Left lung (tissue), 10 donors: Measurements from ENCODE around the gene MUC20. TPM values are rescaled to one million over a fixed set of nuclear protein-coding genes. Genes with fewer than 3 reads are reported as not detected.
"Not testable (repeated sequence)": the region's sequence is repeated elsewhere in the genome, so short reads cannot be mapped to it uniquely, and the experiment has no call there.

Experiments used
- ATAC-seq: fragments of 200-7000 bp; cut with Tn5 transposase; one replicate; pipeline ENCODE4 v1.9.1; 2020; ENCODE audit warnings: moderate library complexity
- DNase-seq, 4 donors: peaks; one replicate each; pipeline ENCODE4 v3.0.0-alpha.2; 2013 to 2020
- H3K27ac ChIP-seq, 2 donors: fragments of 200-600 bp; sonication (generic) in 1 of 2; one replicate each; pipeline versions ENCODE4 v1.5.0 to v1.8.0; 2020 to 2021
- H3K27me3 ChIP-seq, 2 donors: fragments of 200-600 bp; sonication (generic) in 1 of 2; one replicate each; pipeline versions ENCODE4 v1.5.0 to v1.8.0; 2020 to 2021
- H3K36me3 ChIP-seq, 2 donors: fragments of 200-600 bp; sonication (generic) in 1 of 2; one replicate each; pipeline versions ENCODE4 v1.5.0 to v1.8.0; 2020 to 2021
- H3K4me1 ChIP-seq, 2 donors: fragments of 200-600 bp; one replicate each; pipeline ENCODE4 v1.8.0; 2021
- H3K4me3 ChIP-seq, 2 donors: fragments of 200-600 bp; sonication (generic) in 1 of 2; one replicate each; pipeline versions ENCODE4 v1.5.0 to v1.8.0; 2020 to 2021; ENCODE audit warnings: mild to moderate bottlenecking in 1 of 2
- H3K9me3 ChIP-seq, 2 donors: fragments of 200-600 bp; sonication (generic) in 1 of 2; one replicate each; pipeline versions ENCODE4 v1.5.0 to v1.8.0; 2020 to 2021
- intact Hi-C, 2 donors: fragments of 100-400 bp; cut with DNase I; formaldehyde crosslinking; loops; one replicate each; pipeline versions ENCODE4 v1.11.2 to v1.14.2; 2022
- polyA plus RNA-seq, 6 donors: library from polyadenylated mRNA; unstranded; fragments of 120-200 nt; gene quantifications; one replicate each; pipeline ENCODE4 v1.2.1, GENCODE V29; 2013; ENCODE audit not compliant: insufficient read length in 6 of 6
- total RNA-seq, 2 donors: library from RNA; stranded (reverse); fragmentation: NEBNext Ultra II Directional; extraction: Animal tissue kit (Norgen Biotek cat#: 25700); gene quantifications; one replicate each; pipeline ENCODE4 v1.2.1, GENCODE V29; 2021
- TF ChIP-seq, protein P1 (sequence below), 2 donors: fragments of 200-600 bp; sonication (generic) in 1 of 2; IDR thresholded peaks; one replicate each; pipeline versions ENCODE4 v1.5.0 to v1.8.0; 2021; ENCODE audit warnings: antibody characterized with exemption in 2 of 2
- donor health status: DM: no; HTN: yes; CAD: no.
- donor health status: DM: no; HTN: no; CAD: no.

Gene MUC20
- total and polyA plus RNA-seq, 8 donors = 7.7 to 22.2 (median 14.0) TPM

DNA sequence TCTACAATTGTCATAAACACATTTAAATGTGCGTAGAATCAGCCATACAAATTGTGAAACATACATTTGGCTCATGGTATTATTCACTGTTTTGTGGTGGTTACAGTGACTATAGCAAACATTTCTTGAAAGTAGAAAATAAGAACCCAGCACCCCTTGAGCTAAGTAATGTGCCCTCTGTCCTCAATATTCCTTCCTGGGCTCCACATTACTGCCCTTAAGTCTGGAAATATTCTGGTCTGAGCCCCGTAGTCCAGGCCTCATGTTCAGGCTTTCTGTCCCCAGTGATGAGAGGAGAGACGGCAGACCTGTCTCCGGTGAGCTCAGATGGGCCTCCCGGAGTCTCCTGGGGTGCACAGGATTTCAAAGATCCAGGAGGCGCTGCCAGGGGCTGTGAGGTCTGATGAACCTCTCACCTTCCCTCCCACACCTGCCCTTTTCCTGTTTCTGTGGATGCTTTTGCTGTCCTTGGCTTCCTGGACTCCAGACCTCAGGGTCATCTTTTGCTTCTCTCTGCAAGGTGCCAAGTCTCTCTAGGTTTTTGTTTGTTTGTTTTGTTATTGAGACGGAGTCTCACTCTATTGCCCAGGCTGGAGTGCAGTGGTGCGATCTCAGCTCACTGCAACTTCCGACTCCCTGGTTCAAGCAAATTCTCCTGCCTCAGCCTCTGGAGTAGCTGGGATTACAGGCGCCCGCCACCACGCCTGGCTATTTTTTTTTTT is 8.8 kb upstream of the MUC20 start:
- Histone ChIP-seq H3K4me3 (no peak overlapping the region), H3K27ac (no peak overlapping the region), H3K27me3 (no peaks in the 10 kb centered on the region), H3K36me3 (peaks cover 0 to 36% of the 10 kb centered on the region in 2 donors), H3K9me3 (no peaks in the 10 kb centered on the region), H3K4me1 (no peaks in the 10 kb centered on the region)
- ATAC-seq (no peak), DNase-seq (no peak)
- intact Hi-C loops = no loop called here
- TF ChIP-seq, protein P1, sequence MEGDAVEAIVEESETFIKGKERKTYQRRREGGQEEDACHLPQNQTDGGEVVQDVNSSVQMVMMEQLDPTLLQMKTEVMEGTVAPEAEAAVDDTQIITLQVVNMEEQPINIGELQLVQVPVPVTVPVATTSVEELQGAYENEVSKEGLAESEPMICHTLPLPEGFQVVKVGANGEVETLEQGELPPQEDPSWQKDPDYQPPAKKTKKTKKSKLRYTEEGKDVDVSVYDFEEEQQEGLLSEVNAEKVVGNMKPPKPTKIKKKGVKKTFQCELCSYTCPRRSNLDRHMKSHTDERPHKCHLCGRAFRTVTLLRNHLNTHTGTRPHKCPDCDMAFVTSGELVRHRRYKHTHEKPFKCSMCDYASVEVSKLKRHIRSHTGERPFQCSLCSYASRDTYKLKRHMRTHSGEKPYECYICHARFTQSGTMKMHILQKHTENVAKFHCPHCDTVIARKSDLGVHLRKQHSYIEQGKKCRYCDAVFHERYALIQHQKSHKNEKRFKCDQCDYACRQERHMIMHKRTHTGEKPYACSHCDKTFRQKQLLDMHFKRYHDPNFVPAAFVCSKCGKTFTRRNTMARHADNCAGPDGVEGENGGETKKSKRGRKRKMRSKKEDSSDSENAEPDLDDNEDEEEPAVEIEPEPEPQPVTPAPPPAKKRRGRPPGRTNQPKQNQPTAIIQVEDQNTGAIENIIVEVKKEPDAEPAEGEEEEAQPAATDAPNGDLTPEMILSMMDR (IDR thresholded peaks at IDR 0.05) = no peak

DNA sequence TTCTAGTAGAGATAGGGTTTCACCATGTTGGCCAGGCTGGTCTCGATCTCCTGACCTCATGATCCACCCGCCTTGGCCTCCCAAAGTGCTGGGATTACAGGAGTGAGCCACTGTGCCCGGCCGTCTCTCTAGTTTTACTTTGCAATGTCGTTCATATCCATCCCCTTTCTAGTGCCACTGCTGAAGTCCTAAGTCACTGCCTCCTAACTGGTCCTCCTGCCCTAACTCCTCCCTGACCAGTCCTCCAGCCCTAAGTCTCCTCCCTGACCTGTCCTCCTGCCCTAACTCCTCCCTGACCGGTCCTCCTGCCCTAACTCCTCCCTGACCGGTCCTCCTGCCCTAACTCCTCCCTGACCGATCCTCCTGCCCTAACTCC is 8.3 kb upstream of the MUC20 start:
- H3K4me1 ChIP-seq, ATAC-seq, H3K27ac ChIP-seq, H3K27me3 ChIP-seq, DNase-seq, H3K9me3 ChIP-seq, intact Hi-C loops, H3K4me3 ChIP-seq: not testable (repeated sequence)
- peaks cover 0 to 36% of the 10 kb centered on the region in 2 donors for H3K36me3 ChIP-seq

DNA sequence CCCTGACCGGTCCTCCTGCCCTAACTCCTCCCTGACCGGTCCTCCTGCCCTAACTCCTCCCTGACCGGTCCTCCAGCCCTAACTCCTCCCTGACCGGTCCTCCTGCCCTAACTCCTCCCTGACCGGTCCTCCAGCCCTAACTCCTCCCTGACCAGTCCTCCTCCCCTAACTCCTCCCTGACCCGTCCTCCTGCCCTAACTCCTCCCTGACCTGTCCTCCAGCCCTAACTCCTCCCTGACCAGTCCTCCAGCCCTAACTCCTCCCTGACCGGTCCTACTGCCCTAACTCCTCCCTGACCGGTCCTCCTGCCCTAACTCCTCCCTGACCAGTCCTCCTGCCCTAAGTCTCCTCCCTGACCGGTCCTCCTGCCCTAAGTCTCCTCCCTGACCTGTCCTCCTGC is 7.6 kb upstream of the MUC20 start:
- peaks cover 0 to 34% of the 10 kb centered on the region in 2 donors for H3K36me3 ChIP-seq

DNA sequence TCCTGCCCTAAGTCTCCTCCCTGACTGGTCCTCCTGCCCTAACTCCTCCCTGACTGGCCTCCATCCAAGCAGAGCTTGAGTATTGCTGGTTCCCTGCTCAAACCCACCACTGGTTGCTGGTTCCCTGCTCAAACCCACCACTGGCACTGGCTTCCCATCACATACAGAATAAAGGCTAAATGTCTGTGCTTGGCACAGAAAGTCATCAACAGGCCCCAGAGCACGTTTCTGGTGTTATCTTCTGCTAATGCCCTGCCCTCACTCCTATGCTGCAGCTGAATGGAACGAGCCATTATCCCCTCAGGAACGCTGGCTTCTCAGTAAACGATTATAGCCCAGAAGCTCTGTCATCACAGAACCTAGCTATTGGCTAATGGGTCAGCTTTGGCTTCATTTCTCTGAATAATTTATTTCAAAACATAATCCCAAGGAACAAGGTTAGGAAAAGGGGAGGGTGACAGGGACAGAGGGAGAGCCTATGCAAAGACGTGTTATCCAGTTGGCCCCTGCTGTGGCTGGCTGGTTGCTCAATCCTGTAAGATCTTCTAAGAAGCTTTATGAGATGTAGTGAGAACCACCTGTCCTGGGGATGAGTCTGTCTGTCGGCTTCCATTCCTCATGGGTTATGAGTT is 6.3 kb upstream of the MUC20 start:
- intact Hi-C loops = no loop called here
- H3K4me1 ChIP-seq = no peaks in the 10 kb centered on the region
- ATAC-seq (no peak), DNase-seq (no peak)
- no peak overlapping the region for H3K27ac ChIP-seq
- peaks cover 0 to 26% of the 10 kb centered on the region in 2 donors for H3K36me3 ChIP-seq
- TF ChIP-seq, protein P1 (IDR thresholded peaks at IDR 0.05) = no peak
- no peak overlapping the region for H3K4me3 ChIP-seq
- no peaks in the 10 kb centered on the region for H3K9me3 ChIP-seq
- no peaks in the 10 kb centered on the region for H3K27me3 ChIP-seq

More for the DNA sequence above, 7.6 kb upstream of the MUC20 start:
- DNase-seq, H3K9me3 ChIP-seq, H3K4me3 ChIP-seq, intact Hi-C loops, ATAC-seq, H3K27me3 ChIP-seq, H3K4me1 ChIP-seq, H3K27ac ChIP-seq: not testable (repeated sequence)

DNA sequence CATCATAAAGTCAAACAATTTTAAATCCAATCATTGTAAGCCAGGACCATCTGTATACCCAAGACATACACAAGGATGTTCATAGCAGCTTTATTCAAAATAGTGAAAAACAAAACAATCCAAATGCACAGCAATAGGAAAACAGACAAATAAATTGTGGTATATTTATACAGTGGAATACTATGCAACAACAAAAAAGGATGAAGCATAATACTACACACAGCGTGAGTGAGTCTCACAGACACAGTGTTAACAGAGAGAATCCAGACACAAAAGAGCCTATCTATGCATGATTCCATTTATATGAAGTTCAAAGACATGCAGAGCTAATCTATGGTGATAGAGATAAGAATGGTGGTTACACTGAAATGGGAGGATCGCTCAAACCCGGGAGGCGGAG is 5.6 kb upstream of the MUC20 start:
- no peaks in the 10 kb centered on the region for H3K4me1 ChIP-seq
- ATAC-seq = no peak

More for the DNA sequence above, 5.6 kb upstream of the MUC20 start:
- H3K9me3 ChIP-seq = no peaks in the 10 kb centered on the region
- H3K4me3 ChIP-seq = no peak overlapping the region
- H3K27me3 ChIP-seq = no peaks in the 10 kb centered on the region
- H3K36me3 ChIP-seq = peaks cover 0 to 26% of the 10 kb centered on the region in 2 donors
- no peak for DNase-seq
- TF ChIP-seq, protein P1 (IDR thresholded peaks at IDR 0.05) = no peak
- H3K27ac ChIP-seq = no peak overlapping the region
- intact Hi-C loops = no loop called here
